ENCODE measurements around the gene SAMD11.
"Not testable (repeated sequence)": the region's sequence is repeated elsewhere in the genome, so short reads cannot be mapped to it uniquely, and the experiment has no call there.

Gene SAMD11

GRCh38 chr1:934991-935750 is 11.4 kb downstream of the SAMD11 start:
- no peak for DNase-seq

GRCh38 chr1:935751-936231 is 12.1 kb downstream of the SAMD11 start:
- DNase-seq = peak; percentile 84

DNA sequence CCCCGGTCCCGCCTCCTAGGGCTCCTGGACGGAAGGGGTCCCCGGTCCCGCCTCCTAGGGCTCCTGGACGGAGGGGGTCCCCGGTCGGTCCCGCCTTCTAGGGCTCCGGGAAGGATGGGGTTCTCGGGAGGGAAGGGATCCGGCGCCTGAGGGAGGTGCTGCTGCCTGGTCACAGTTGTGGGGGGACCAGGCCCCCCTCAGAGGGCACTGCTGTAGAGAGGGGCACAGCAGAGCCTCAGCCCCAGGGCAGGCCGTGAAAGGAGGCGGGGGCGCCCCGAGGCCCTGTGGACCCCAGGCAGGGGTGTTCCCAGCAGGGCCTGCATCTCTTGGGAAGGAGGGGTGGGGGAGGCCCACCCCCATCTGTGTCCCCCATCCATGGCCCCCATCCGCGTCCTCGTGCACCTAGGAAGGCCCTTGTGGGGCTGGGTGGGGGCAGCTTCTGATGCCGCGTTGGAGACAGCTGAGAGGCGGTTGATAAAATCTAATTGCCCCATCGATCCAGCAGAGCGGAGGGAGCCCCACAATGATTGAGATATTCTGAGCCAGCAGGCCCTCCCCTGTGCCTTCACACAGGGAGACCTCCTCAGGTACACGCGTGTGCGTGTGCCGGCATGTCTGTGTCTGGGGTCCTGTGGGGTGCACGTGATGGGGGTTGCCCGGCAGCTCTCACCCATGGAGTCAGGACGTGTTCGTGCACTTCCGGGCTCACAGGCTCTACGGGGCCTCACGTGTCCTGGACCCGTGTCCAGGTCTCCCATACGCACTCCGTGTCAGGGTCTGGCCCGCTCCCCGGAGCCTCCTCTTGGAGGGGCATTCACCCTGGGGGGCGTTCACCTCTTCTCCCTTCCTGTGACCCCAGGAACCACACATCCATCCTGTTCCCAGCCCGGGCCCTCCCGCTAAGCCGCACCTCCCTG is 12.9 kb downstream of the SAMD11 start:
- DNase-seq = no peak

DNA sequence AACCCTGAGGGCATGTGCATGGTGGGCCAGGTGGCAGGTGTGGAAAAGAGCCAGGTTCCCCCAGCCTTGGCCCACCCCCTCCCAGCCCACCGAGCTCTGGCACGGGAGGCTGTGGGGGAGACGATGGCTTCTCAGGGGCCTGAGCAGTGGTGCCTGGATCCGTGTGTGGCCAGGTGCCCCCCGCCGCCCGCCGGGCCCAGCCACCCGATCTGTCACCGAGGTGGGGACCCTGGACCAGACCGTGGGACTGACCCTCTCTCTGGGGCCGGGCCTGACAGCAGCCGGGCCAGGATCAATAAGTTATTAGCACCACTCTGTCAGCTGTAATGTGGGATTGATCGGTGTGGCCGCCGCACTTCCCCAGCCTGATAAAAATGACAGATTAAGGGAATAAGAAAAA is 13.8 kb downstream of the SAMD11 start:
- DNase-seq = no peak

DNA sequence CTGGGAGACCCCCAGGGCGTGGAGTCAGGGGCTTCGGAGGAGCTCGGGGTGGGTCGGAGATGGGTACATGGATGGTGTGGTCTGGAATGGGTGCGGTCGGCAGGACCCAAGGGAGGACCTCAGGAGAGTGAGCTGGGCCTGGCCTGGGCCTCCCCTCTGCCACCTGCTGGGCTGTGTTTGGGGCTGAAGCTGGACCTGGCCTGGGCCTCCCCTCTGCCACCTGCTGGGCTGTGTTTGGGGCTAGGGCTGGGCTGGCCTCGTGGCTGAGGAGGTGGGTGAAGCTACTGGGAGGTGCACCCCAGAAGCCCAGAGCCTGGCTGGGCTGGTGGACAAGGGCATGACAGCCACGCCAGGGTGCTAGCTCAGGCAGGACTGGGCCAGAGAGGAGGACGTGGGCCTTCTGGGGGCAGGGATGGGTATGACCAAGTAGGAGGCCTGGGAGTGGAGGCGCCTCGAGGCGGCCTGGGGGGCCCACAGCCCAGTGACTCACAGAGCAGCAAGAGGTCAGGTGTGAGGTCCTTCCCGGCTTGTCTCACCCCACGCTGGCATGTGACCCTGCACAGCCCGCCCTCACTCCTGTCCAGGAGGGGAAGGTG is 14.5 kb downstream of the SAMD11 start:
- DNase-seq = no peak

DNA sequence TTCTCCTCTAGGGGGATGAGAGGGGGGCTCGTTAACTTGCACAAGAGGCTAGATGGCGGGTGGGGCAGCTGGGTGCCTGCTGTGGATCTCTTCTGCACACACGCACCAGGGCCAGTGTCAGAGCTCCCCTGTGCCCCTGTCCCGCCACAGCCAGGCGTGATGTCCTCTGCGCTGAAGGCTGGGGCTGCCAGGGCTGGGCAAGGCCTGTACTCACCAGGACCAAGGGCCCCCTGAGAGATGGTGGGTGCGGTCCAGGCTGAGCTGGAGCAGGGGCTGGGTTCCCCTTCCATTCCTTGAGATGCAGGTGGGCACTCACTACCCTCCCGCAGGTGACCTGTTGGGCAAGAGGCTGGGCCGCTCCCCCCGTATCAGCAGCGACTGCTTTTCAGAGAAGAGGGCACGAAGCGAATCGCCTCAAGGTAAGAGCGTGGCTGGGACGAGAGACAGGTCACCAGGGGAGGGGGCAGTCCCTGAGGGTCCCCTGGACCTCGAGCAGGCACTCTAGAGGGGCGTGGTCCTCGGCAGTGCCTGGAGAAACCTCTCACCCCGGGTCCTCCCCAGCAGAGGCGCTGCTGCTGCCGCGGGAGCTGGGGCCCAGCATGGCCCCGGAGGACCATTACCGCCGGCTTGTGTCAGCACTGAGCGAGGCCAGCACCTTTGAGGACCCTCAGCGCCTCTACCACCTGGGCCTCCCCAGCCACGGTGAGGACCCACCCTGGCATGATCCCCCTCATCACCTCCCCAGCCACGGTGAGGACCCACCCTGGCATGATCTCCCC is 15.2 kb downstream of the SAMD11 start:
- DNase-seq = no peak

DNA sequence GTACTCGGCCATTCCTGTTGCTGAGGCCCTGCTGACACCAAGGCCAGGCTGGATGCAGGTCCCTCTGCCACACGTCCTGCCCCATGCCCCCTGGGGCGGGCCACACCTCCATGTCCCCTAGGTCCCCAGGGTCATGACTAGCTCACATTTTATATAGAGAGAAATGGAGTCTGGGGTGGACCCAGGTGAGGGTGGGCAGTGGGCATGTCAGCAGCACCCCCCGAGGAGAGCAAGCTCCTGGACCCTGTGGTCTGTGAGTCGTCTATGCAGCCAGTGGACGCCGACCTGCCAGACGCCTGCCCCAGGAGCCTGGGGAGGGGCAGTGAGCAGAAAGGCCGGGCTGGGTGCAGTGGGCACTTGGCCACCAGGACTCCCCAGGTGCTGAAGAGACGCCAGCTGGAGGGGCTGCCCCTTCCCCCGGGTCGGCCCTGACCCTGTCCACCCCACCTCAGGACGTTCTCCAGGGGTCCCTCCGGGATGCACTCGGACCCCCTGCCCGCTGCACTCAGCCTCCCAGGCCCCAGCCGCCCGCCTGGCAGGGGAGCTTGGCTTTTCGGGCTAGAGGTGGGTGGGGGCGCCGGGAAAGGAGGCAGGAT is 15.9 kb downstream of the SAMD11 start:
- no peak for DNase-seq

DNA sequence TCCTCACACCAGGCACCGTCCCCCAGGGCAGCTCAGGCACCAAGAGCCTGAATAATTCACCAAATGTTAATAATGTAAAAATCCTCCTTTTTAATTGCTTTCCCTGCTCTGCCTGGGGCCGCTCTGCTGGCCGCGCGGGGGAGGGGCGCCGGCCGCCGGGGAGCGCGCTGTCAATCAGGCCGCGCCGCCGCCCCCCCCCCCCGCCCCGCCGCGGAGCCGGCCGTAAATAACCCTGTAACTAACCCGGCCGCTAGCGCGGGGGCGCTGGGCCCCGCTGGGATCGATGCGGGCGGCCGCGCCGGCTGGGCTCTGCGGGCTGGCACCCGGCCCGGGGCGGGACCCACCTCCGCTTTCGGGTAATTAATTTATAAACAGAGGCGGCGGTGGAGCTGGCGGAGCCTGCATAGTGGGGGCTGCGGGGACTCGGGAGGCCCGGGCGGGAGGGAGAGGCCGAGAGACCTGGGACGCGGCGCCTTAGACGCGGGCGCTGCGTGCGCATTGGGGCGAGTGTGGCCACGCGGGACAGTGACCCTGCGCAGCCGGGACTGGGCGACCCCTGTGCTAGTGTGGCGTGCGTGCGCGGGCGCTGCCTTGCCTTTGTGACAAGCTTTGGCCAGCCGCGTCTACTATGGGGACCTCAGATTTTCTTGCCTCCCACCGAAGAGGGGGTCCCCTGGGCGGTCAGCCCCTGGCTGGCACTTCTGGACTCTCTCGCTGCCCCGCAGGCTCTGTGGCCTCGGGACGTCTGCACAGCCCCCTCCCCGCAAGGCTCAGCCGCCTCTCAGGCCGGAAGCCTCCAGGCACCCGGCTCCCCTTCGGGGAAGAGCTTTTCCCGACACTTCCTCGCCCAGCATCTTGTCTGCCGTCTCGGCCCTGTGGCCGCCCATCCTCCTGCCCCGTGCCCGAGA is 16.6 kb downstream of the SAMD11 start:
- DNase-seq = peak; percentile 78

DNA sequence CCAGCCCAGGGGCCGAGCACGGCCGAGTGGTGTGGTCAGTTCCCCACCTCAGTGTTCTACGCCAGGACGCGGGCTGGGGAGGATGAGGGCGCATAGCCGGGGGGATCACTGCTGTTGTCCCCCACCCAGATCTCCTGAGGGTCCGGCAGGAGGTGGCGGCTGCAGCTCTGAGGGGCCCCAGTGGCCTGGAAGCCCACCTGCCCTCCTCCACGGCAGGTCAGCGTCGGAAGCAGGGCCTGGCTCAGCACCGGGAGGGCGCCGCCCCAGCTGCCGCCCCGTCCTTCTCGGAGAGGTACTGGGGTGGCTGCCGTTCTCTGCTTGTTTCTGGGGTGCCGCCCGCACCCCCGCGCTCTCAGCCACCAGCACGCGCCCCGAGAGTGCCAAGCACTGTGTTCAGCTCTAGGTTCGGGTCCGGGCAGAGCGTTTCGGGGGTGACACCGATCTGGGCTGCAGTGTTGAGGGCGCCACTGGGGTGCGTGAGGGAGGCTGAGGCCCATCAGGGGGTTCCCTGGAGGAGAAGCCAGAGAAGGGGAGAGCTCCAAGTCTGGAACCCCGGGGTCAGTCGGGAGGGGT is 17.4 kb downstream of the SAMD11 start:
- no peak for DNase-seq

GRCh38 chr1:941588-942383 is 18.1 kb downstream of the SAMD11 start:
- DNase-seq = peak; percentile 79

- DNase-seq = no peak
These were observed 18.7 kb downstream of the SAMD11 start for GRCh38 chr1:942411-942821.

- no peak for DNase-seq
These were observed 19.3 kb downstream of the SAMD11 start for GRCh38 chr1:942864-943533.

- DNase-seq = no peak
These were observed 20.0 kb downstream of the SAMD11 start for GRCh38 chr1:943545-944340.

- no peak for DNase-seq
These were observed 20.9 kb downstream of the SAMD11 start for GRCh38 chr1:944341-945325.

DNA sequence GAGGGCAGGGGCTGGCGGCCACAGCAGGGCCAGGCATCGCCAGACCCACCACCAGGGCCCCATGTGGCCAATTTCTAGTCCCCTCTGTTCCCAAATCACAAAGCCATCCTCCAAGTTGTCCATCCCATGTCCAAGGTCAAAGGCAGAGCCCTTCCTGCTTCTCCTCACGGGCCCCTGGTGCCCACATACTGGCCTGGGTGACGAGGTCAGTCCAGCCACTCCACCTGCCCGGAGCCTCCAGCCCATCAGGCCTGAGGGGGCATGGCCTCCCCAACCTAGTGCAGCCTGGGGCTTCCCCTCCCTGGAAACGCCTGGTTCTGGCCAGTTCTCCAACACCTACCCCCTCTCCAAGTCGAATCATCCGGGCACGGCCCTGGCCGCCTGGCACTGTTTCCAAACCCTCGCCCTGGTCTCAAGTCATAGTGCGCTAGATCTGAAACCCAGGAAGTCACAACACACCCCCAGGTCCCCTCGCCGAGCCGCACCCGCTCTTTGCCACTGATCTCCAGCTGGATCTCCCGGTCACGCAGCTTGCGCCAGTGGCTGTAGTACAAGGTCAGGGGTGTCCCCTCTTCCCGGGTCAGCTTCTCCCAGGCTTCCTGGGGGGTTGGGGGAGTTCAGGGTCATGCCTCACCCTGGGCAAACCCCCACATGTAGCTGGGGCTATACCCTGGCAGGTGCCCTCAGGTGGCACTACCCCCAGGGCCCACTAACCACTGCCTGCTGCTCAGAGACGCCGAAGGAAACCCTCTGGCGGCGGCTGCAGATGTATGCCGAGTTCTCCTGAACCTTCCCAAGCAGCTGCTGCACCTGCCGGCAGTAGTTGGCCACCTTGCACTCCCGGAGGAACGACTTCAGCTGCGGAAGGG is 22.2 kb downstream of the SAMD11 start:
- DNase-seq = no peak

- not testable (repeated sequence) for DNase-seq
These were observed 23.1 kb downstream of the SAMD11 start for GRCh38 chr1:946811-947210.
